Testis (tissue), 3 donors: ENCODE data around the gene HNRNPA2B1. TPM values are rescaled to one million over a fixed set of nuclear protein-coding genes. Genes with fewer than 3 reads are reported as not detected.

Source experiments
- DNase-seq: peaks from one replicate; pipeline ENCODE4 v3.0.0-alpha.2; 2019
- H3K27ac ChIP-seq, 2 donors: fragments of 200-600 bp; sonication (generic); one replicate each; pipeline ENCODE4 v1.5.1; 2019
- H3K27me3 ChIP-seq: fragments of 200-600 bp; sonication (generic); one replicate; pipeline ENCODE4 v1.5.1; 2019
- H3K36me3 ChIP-seq: fragments of 200-600 bp; sonication (generic); one replicate; pipeline ENCODE4 v1.5.1; 2017; ENCODE audit warnings: low read depth; ENCODE audit errors: missing control alignments
- H3K4me1 ChIP-seq: fragments of 200-600 bp; sonication (generic); one replicate; pipeline ENCODE4 v1.5.1; 2019
- H3K4me3 ChIP-seq, 2 donors: fragments of 200-600 bp; sonication (generic); one replicate each; pipeline ENCODE4 v1.5.1; 2017 to 2019
- H3K9me3 ChIP-seq: fragments of 200-600 bp; sonication (generic); one replicate; pipeline ENCODE4 v1.5.1; 2017
- CTCF ChIP-seq, 3 experiments: fragments of 450-650 bp in 2 of 3; fragments of 200-600 bp in 1 of 3; sonication (generic) in 1 of 3; IDR thresholded peaks; one replicate each; pipeline ENCODE4 v1.5.1; 2016 to 2019; ENCODE audit warnings: antibody characterized with exemption in 3 of 3, mild to moderate bottlenecking in 2 of 3, moderate library complexity in 1 of 3
- POLR2A ChIP-seq: fragments of 450-650 bp; IDR thresholded peaks from one replicate; pipeline ENCODE4 v1.6.1; 2017; ENCODE audit warnings: antibody characterized with exemption, mild to moderate bottlenecking, moderate library complexity
- WGBS, 2 donors: methylation state at CpG; one replicate each; pipeline ENCODE4 v1.1.5; 2018; 5-methylcytosine and 5-hydroxymethylcytosine counted together
- intact Hi-C: fragments of 100-400 bp; cut with DNase I; formaldehyde crosslinking; loops from one replicate; pipeline ENCODE4 v1.15.1; 2023; ENCODE audit warnings: low total_unique reads
- polyA plus RNA-seq: library from polyadenylated mRNA; stranded (reverse); fragments of 350-450 nt; fragmentation: Illumina TruSeq; extraction: RNeasy Lipid Tissue Mini Kit (QIAGEN cat#74804); gene quantifications from one replicate; pipeline ENCODE4 v1.2.3, GENCODE V29; 2014; ENCODE audit warnings: low read depth, low replicate concordance; ENCODE audit not compliant: insufficient read depth
- total RNA-seq, 2 donors: library from RNA; depleted of rRNA; stranded (reverse); fragments of >200 nt; gene quantifications; one replicate each; pipeline ENCODE4 v1.2.3, GENCODE V29; 2016

The HNRNPA2B1 gene
- total and polyA plus RNA-seq, 3 donors from 2014 or later = 343 to 659 (median 372) TPM

GRCh38 chr7:26147030-26147429 lies 53.5 kb downstream of the HNRNPA2B1 start:
- intact Hi-C loops = no loop called here
- Histone ChIP-seq H3K36me3 (no peaks in the 10 kb centered on the region), H3K27ac (no peak overlapping the region), H3K27me3 (no peaks in the 10 kb centered on the region), H3K4me3 (no peak overlapping the region), H3K4me1 (no peaks in the 10 kb centered on the region), H3K9me3 (no peaks in the 10 kb centered on the region)
- DNase-seq = no peak
- TF ChIP-seq CTCF (IDR thresholded peaks at IDR 0.05) (no peak), POLR2A (no peak)
- WGBS, 2 donors = 71 to 100% methylated on average over 1 of the region's 1 CpG

- TF ChIP-seq CTCF (IDR thresholded peaks at IDR 0.05) = no peak
- TF ChIP-seq POLR2A = no peak
- H3K9me3 ChIP-seq = no peaks in the 10 kb centered on the region
- 90 to 96% methylated on average over 4 of the region's 4 CpGs for WGBS, 2 donors
- no peaks in the 10 kb centered on the region for H3K36me3 ChIP-seq
- intact Hi-C loops = no loop called here
- H3K27me3 ChIP-seq = no peaks in the 10 kb centered on the region
- no peak for DNase-seq
- no peak overlapping the region for H3K27ac ChIP-seq
- H3K4me3 ChIP-seq = no peak overlapping the region
- no peaks in the 10 kb centered on the region for H3K4me1 ChIP-seq
Observed at GRCh38 chr7:26145238-26145637, 55.3 kb downstream of the HNRNPA2B1 start.

- Histone ChIP-seq H3K27ac (no peak overlapping the region), H3K4me3 (no peak overlapping the region), H3K9me3 (no peaks in the 10 kb centered on the region), H3K4me1 (no peaks in the 10 kb centered on the region), H3K27me3 (no peaks in the 10 kb centered on the region), H3K36me3 (no peaks in the 10 kb centered on the region)
- no peak for TF ChIP-seq POLR2A
- TF ChIP-seq CTCF (IDR thresholded peaks at IDR 0.05) = no peak
- 91 to 93% methylated on average over 13 of the region's 13 CpGs for whole genome bisulfite sequencing, 2 donors
- no peak for DNase-seq
- intact Hi-C loops = no loop called here
Observed at GRCh38 chr7:26144184-26145080, 56.1 kb downstream of the HNRNPA2B1 start.

- H3K27me3 ChIP-seq = no peaks in the 10 kb centered on the region
- H3K9me3 ChIP-seq = no peaks in the 10 kb centered on the region
- no peak for DNase-seq
- H3K36me3 ChIP-seq = no peaks in the 10 kb centered on the region
- H3K4me3 ChIP-seq = no peak overlapping the region
- TF ChIP-seq CTCF (IDR thresholded peaks at IDR 0.05) (no peak), POLR2A (no peak)
- 71 to 72% methylated on average over 5 of the region's 5 CpGs for WGBS, 2 donors
- no peak overlapping the region for H3K27ac ChIP-seq
- no peaks in the 10 kb centered on the region for H3K4me1 ChIP-seq
- intact Hi-C loops = no loop called here
Observed at GRCh38 chr7:26143298-26144048, 57.1 kb downstream of the HNRNPA2B1 start.
